HL-60/S4 treated with phorbol 12-myristate 13-acetate at 8.2 ng/mL for 4 days and 3 days (cell line): ENCODE measurements around the gene MMEL1.
"Not testable (repeated sequence)": the region's sequence is repeated elsewhere in the genome, so short reads cannot be mapped to it uniquely, and the experiment has no call there.

Source experiments
- in situ Hi-C: fragments of 300-500 bp; cut with MboI; formaldehyde crosslinking; loops from 2 replicates; pipeline ENCODE4 v1.15.0; 2022; ENCODE audit warnings: low sequenced_read_pairs

MMEL1 gene

GRCh38 chr1:2560299-2561073, 72.3 kb downstream of the MMEL1 start:
- in situ Hi-C loops: no loop called here

GRCh38 chr1:2559509-2560298, 73.1 kb downstream of the MMEL1 start:
- in situ Hi-C loops: no loop called here

GRCh38 chr1:2558861-2559260, 74.0 kb downstream of the MMEL1 start:
- in situ Hi-C loops: no loop called here

- in situ Hi-C loops: no loop called here
Observed at GRCh38 chr1:2558420-2558819, 74.4 kb downstream of the MMEL1 start.

GRCh38 chr1:2557482-2558400, 75.1 kb downstream of the MMEL1 start:
- in situ Hi-C loops: no loop called here

- in situ Hi-C loops: no loop called here
Observed at GRCh38 chr1:2556678-2557481, 75.9 kb downstream of the MMEL1 start.

GRCh38 chr1:2556277-2556677, 76.5 kb downstream of the MMEL1 start, which contains the start of gene TNFRSF14:
TSS of gene TNFRSF14 (plus strand) at chr1:2556371. CDS start at chr1:2556665, 294 bp downstream.
- in situ Hi-C loops: no loop called here

- in situ Hi-C loops: no loop called here
Observed at GRCh38 chr1:2555634-2556276, 77.1 kb downstream of the MMEL1 start.

- in situ Hi-C loops: no loop called here
Observed at GRCh38 chr1:2554621-2555387, 78.0 kb downstream of the MMEL1 start.

GRCh38 chr1:2553871-2554620, 78.8 kb downstream of the MMEL1 start:
- in situ Hi-C loops: no loop called here

- in situ Hi-C loops: not testable (repeated sequence)
Observed at GRCh38 chr1:2553076-2553475, 79.7 kb downstream of the MMEL1 start.

GRCh38 chr1:2552189-2552588, 80.6 kb downstream of the MMEL1 start:
- in situ Hi-C loops: no loop called here

GRCh38 chr1:2551544-2551943, 81.3 kb downstream of the MMEL1 start:
- in situ Hi-C loops: not testable (repeated sequence)

GRCh38 chr1:2550309-2550861, 82.4 kb downstream of the MMEL1 start:
- in situ Hi-C loops: not testable (repeated sequence)

GRCh38 chr1:2549367-2550029, 83.3 kb downstream of the MMEL1 start:
- in situ Hi-C loops: loop anchor here (25.0 kb wide), 1 partner anchor 362 kb away; the partner anchor contains the start of gene FAAP20

GRCh38 chr1:2548068-2548589, 84.7 kb downstream of the MMEL1 start:
- in situ Hi-C loops: loop anchor here (25.0 kb wide), 1 partner anchor 361 kb away; the partner anchor contains the start of gene FAAP20
